ENCODE results near the gene LHFPL2.
"Not testable (repeated sequence)": the region's sequence is repeated elsewhere in the genome, so short reads cannot be mapped to it uniquely, and the experiment has no call there.

The LHFPL2 gene

DNA sequence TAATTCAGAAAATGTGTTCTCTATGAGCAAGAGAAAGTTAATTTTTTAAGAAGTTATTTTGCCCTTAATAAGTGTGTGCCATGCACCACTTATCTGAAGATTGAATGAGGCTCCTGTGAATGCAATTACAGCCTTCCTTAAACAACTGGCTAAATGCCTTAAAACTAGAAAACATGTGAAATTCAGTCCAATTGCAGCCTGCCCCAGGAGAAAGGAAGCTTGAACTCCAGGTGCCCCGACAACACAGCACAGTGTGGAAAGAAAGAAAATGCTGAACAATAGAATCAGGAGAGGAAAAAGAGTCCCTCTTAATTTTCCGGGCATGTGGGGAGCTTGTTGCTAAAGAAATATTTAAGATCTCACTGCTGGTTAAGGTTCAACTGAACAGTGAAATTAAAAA, 8.8 kb downstream of the LHFPL2 start:
- DNase-seq: no peak

DNA sequence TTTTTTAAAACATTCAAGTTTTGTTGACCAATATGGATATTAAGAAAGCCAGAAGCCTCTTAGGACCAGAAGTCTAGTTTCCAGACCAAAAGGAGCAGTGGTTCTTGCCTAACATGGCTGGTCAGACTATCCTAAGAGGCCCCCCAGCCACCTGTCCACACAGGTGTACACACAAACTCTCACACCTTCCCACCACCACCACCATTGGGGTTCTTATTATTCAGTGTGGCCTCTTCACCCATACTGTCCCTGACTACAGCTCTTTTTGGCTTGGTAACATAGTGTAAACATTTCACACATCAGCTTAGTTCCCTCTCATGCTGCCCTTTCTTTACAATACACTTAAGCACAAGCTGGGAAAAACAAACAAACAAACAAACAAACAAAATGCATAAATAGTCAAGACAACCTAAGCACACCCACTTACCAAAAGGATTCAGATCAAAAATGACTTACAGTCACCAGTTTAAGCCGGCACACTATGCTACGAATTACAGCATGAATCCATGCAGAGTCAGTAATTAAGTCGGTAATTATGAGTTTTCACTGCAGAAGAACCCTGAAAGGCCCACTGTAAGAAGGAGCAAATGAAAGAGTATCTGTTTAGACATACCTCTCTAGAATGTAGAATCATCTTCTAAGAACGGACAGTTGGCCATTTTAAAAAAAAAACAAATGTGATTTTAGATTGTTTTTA, 9.5 kb downstream of the LHFPL2 start:
- DNase-seq: no peak

DNA sequence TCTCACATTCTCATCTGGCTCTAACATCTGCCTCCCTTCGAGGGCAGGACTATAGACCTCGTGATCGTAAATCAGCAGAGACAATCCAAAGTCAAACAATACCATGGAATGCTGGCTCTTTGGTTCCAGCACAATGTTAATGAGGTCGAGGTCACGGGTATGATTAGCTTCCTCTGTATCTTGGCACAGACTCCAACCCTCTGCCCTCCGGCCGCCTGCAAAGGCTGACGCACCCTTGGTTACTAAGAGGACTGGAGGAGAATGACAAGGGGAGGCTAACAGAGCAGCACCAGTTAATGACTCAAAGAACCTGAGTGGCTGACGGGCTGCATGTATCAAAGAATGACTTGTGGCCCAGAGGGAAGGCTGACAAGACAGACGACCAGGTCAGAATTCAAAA, 10.1 kb downstream of the LHFPL2 start:
- DNase-seq: no peak

DNA sequence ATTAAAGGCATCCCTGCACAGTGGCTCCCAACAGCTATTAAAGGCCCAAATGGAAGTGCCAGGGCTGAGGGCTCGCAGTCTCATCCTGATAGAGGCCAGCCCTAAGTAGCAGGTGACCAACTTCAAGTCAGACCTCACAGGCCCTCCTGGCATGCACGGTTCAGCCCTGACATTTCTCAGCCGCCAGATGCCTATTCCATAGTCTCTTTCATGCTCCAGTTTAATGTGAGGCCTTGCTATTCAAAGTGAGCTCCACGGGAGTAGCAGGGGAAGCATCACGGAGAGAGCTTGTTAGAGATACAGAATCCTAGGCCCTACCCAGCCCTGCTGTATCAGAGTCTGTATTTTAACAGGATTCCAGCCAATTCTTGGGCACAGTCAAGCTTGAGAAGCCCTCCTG, 11.1 kb downstream of the LHFPL2 start:
- DNase-seq: no peak

DNA sequence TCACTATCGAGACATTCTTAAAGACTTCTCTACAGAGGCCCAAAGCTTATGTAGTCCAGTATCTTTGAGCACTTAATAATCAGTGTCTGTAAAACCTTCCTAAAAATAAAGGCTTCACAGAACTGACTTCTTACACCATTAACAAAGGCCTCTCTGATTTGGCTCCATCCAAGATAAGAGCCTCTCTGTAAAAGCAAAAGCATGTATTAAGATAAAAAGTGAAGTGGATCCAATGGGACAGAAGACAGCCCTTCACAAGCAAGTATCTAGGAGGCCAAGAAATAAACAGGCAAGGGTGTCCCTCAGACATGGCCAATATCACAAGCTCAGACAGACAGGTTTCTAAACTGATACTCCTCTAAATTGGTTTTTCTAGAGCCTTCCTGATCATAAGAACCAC, 11.9 kb downstream of the LHFPL2 start:
- no peak for DNase-seq

DNA sequence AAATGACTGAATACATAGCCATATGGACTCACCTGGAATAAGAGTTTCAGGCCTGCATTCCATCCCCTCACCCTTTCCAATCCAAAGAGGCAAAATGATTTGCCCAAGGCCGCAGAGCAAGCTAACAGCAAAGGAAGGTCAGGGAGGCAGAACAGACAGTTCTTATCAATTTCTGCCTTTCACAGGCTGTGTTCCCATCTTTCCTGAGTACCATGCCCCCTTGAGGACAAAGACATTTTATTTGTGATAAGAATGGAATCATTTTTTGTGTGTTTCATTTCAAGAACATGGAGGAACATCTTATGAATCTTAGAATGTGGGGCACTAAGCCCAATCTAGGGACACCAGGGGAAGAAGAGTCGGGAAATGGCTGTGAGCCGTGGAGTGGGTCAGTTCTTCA, 13.9 kb downstream of the LHFPL2 start:
- no peak for DNase-seq

DNA sequence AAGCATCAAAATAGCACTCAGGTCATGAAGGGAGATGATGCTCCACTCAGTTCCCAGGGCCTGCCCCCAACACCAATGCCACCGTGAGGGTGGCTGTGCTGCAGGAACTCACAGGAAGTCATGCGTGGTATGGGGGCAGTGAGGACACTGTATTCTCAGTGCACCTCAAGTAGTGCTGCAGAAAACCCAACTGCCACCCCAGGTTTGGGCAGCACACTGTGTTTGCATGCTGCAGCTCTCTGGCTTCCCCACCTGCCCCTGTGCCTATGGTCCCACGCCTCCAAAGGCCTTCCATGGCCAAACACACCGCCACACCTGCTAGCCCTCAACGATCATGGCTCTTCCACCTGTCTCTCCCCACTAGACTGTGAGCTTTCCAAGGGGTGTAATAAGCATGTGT, 14.3 kb downstream of the LHFPL2 start:
- DNase-seq: no peak

DNA sequence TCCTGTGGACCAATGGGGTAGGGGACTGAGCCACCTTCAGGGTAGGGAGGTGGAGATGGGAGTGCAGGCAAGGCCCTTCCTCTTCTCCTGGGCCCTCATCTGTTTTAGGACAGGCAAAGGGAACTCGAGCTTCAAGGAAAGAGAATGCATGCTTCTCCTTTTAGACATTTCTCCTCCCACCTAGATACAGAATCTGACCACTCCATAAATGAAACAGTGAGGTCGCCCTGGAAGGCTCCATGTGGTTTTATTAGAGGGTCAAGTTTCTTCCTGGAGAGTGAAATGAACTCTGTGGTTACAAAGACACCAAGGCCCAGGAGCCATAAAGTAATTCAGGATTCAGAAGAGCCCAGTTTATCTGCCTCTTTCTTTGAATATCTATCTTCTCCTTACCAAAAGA, 14.9 kb downstream of the LHFPL2 start:
- DNase-seq: no peak

DNA sequence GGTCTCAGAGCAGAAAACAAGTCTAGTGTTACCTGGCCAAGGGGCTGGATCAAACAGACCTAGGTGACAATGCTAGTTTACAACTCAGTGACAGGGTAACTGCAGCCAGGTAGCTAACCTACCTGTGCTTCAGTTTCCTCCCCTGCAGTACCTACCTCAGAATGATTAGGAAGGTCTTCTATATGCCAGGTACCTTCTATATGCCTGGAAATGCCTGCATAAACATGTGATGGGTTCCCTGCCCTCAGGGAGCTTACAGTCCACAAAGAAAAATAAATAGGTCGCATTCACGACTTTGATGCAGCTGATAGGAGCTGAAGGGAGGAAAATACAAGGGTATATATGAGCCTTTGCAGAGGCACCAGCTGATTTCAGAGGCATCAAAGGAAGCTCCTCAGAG, 16.1 kb downstream of the LHFPL2 start:
- no peak for DNase-seq

DNA sequence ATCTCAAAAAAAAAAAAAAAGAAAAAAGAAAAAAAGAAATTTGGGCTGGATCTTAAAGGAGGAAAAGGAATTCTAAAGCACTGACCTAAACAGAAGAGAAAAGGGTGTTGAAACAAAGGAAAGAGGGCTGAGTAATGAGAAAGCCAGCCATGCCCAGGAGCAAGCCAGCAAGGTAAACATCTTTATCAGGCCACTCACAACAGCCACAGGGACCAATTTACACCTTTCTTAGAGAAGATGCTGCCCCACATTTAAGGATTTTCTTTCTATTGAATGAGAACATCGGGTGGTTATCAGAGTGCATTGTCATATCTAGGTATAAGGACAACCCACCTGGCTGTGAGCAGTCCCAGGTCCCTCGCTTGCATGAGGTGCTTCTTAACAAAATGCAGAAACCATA, 16.6 kb downstream of the LHFPL2 start:
- no peak for DNase-seq

DNA sequence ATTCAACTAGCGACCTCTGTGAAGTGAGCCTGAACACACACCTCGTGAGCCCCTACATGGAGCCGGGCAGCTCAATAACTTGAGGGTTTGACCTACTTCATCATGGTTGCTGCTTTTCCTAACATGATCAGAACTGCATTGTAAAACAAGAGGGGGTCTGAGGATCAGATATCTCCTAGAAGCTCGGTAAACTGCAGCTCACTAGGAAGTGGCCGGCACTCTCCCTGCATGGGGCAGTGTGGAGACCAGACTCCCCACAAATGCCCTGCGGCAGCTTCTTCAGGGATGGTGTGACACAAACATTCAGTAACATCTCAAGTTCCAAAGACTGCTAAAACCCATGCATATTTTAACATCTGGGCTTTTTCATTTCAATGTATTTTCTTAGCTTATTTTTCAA, 18.5 kb downstream of the LHFPL2 start:
- DNase-seq: no peak

DNA sequence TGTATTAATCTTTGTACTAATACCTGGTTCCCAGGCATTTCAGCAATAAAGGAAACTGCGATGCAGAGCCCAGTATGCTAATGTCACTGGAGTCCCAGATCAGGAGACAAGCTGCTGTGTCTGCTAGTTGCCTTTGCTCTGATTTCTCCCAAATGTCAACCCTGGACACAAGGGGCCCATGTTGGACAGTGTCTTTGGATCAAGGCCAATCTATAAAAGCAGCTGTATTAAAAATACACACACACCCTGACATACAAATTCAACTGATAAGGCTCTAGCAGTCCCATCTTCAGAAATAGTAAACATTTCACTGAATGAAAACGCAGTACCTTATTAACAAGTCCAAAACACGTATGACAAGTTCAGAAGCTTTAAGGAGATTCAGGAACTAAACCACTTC, 18.9 kb downstream of the LHFPL2 start:
- no peak for DNase-seq

DNA sequence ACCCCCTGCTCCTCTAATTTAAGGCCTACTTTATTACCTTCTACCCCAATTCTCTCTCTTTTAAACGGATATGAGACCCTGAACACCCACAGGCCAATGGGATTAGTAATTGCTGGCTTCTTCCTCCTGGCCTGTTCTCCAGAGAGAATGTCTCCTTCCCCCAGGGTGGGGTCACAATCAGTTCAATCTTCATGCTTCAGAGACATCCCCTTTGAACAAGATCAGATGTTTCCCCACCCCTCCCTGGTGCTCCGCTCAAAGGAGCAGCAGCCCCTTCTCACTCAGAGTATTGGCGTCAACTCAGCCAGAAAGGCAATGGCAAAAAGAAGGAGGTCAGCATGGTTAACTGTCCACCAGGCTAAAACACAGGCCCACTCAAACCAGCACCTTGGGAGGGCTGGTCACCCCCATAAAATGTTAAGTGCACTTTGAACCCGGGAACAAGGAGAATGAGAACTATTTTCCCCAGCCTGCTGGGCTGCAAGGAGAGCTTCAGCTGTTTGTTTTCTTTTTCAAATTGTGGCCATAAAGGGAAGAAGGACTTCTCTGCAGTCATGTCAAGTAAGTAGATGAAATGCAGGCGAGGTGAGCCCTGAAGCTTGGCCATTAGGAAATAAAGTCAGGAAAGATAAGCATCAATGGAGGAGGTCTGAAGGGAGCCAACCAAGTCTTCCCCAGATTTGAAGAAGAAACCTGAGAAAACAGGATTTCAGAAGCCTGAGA, 20.1 kb downstream of the LHFPL2 start:
- no peak for DNase-seq

DNA sequence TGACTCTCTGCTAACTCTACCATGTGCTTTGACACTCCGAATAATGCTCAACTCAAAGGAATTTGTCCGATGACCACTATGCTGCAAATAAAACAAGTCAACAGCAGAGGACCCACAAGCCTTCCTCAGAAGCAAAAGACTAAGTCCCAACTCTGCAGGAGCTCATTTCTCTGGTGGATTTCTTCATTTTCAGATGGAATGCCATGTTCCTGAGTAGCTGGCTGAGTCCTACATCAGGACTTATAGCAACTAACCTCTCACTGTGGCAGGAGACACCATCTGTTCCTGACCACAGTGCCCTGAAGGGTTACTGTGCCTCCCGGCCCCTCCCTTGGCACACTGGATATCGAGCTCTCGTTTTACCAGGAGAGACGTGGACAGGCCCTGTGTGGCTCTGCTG, 20.8 kb downstream of the LHFPL2 start:
- no peak for DNase-seq

DNA sequence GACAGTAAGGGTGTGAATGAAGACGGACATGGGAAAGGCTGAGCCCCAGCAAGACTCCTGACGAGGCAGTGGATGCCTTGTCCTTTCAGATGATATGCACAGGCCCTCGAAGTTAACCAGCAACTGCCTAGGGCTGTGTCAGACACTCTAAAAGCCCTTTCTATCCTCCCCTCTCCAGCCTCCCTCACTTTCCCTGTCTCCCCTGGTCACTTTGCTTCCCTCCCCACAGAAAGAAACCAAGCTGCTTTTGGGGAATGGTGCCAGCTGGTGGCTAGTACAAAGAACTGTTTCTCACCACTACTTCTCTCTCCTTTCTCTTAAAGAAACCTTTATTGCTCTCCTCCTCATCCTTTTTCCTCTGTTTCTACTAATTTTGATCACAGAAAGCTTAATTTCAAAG, 21.4 kb downstream of the LHFPL2 start:
- no peak for DNase-seq

DNA sequence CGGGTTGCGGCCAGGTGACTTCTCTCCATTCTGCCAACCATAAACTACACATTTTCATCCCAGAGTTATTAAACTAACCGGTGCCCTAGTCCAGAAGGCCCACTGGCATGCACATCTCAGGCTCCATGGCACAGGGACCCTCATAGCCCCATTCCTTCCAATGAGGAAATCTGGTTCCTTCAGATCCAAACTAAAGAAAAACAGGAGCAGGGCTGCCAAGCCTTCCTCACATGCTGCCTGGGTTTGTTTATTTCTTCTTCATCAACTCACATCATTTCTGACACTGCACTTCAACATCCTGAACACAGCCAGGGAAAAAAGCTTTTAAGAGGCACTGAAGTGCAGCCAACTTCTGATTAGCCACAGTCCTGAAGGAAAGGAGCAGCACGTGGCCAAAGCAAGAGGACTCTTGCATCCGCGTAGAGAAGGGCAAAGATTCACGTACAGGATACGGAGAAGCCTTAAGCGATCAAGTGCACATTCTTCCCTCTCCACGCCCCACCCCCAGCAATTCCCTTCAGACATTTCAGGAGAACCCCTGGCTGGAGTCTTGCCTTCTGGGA, 22.5 kb downstream of the LHFPL2 start:
- DNase-seq: no peak

DNA sequence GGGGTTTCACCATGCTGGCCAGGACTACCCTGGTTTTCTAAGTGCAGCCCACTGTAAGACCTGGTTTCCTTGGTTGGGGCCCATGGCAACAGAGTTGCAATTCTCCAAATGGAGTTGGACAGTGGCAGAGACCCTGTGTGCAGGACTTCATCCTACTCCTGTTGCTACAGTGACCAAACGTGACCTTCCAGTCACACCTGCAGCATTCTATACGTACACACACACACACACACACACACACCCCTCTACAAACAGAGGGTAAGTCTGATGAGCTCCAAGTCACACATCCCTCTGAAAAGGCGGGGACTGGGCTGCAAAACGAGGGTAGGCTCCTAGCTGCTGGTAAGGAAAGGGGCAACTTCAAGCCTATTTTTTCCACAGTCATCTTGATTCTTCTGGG, 23.6 kb downstream of the LHFPL2 start:
- no peak for DNase-seq

DNA sequence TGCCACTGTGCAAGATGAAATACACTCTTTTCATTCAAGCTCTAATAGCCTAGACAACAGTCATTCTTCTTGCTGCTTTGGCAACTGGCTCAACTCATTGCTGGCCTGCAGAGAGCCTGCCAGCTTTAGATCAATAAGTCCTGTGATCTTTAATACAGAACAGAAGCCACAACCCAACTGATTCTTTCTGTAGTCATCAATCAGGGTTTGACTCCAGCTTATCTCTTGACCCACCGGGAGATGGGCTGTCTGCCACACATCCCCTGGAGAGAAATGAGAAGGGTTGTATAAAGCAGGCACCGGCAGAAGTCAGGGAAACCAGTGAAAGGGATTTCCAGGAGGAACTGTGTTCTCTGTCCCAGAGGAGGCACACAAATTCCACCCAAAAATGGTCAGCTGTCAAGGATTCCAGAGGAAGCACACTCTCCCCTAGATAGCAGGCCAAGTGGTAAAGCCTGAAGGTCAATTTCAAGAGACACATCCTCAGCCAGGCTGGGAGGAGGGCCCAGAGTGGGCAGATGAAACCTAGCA, 24.5 kb downstream of the LHFPL2 start:
- DNase-seq: no peak

DNA sequence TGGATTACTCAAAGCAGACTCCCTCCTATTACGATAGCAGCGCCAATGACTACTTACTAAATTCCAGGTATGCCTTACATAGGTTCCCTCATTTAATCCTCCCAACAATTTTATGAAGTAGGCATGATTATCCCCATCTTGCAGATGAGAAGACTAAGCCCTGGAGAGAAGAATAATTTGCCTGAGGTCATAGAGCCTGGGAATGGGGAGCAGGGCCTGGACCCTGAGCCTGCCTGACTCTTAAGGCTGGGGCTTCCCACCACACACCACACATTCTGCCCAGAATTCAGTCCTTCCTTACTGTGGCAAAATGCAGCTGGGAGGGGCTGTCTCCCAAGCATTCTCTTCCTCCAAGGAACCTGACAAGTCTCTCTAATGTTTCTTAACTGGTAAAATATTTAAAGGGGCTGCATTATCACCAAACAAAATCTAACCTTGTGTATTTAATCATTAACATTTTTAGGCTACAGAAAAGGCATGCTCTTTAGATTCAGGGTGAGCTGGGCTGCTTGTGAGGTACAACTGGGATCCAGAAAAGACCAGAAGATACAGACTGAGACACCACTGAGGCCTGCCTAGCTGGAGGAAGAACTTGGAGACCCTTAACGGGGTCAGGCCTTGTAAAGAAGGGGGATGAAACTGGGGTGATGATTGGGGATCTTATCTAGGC, 26.1 kb downstream of the LHFPL2 start:
- no peak for DNase-seq

DNA sequence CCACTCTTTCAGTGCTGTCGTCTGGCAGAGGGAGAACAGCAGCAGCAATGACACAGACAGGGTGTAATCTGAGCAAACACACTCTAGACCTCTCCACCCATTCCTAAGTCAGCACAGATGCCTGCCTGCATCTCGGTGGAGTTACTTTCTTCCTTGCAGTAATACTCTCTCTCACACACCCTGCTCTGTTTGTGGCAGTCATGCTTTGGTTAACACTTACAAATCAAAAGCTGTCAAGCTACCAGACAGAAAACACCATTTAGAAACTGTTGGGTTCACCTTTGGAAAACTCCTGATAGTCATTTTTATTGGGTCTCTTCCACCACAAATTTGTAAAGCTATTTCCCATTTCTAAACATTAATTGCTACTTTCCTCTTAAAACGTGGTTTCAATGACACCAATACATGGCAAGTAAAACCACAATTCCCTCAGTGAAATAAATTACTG, 27.3 kb downstream of the LHFPL2 start:
- DNase-seq: no peak

DNA sequence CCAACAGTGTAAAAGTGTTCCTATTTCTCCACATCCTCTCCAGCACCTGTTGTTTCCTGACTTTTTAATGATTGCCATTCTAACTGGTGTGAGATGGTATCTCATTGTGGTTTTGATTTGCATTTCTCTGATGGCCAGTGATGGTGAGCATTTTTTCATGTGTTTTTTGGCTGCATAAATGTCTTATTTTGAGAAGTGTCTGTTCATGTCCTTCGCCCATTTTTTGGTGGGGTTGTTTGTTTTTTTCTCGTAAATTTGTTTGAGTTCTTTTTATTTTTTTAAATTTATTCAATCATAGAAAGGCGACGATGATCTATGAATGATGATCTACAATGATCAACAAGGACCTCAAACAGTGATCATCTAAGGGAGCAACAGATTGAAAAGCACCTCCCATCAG, 28.5 kb downstream of the LHFPL2 start:
- not testable (repeated sequence) for DNase-seq

DNA sequence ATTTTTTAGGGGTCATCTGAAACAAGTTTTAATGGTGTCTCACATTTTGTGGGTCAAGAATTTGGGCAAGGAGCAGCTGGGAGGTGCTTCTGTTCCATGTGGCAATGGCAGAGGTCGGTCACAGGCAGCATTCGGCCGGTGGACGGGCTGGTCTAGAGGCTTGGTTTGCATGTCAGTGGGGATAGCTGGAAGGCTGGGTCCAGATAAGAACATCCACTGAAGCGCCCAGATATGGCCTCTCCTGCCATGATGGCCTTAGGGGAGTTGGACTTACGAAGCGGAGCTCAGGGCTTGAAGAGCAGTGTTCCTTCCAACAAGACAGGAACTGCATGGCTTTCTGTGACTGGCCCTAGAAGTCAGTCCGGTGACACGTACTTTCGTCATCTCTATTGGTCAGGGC, 30.3 kb downstream of the LHFPL2 start:
- no peak for DNase-seq

DNA sequence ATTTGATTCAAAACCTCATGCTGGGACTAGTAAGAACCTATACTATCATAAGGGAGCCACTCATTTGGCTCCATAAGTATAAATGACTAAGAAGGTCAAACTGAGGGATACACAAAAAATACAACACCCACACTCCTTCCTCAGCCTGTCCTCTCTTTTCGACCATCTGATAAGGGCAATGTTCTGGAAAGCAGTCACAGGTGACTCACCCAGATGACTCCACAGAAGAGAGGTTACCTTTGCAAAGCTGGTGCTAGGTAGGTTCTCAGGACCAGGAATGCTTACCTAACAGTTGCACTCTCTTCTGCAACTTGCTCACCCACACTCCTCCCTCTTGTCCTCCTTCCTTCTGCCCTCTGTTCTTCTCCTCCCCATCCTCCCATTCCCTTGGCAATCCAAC, 32.9 kb downstream of the LHFPL2 start:
- no peak for DNase-seq

DNA sequence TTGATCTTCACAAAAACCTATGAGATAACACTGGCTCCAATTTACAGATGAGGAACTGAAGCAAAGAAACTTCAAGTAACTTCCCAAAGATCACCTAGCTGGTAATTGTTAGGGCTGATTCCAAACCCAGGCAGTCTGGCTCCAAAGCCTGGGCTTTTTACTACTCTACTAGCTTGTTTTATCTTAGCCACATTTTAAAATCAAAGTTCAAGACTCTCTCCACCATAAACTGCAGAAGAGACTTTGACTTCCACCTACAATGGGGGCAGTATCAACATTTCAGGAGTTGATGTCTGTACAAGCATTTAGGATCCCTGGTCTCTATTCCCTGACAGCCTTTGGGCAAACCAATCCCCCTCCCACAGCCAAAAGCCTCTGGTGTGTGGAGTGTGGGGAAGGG, 33.8 kb downstream of the LHFPL2 start:
- DNase-seq: no peak
